Stimulated activated CD8-positive, alpha-beta memory T cell treated with anti-CD3 and anti-CD28 coated beads, Interleukin-15, amount 100 ng/mL, for 48 hours (primary cell): ENCODE data around the gene TRIM71.
"Not testable (repeated sequence)": the region's sequence is repeated elsewhere in the genome, so short reads cannot be mapped to it uniquely, and the experiment has no call there.

ENCODE experiments used
- DNase-seq, 2 donors: peaks; one replicate each; pipeline ENCODE4 v3.0.0-alpha.2; 2020; ENCODE audit warnings: low read depth in 2 of 2

The TRIM71 gene

GRCh38 chr3:32819551-32820348 is 2.0 kb downstream of the TRIM71 start:
- no peak for DNase-seq

GRCh38 chr3:32820430-32820829 is 2.6 kb downstream of the TRIM71 start:
- no peak for DNase-seq

GRCh38 chr3:32820971-32821685 is 3.3 kb downstream of the TRIM71 start:
- no peak for DNase-seq

- DNase-seq = no peak
Observed at GRCh38 chr3:32821686-32822296, 4.0 kb downstream of the TRIM71 start.

- no peak for DNase-seq
Observed at GRCh38 chr3:32822609-32823498, 5.1 kb downstream of the TRIM71 start.

GRCh38 chr3:32823641-32824184 is 5.9 kb downstream of the TRIM71 start:
- DNase-seq = not testable (repeated sequence)

GRCh38 chr3:32825601-32826375 is 8.0 kb downstream of the TRIM71 start:
- DNase-seq = no peak

GRCh38 chr3:32831062-32831461 is 13.3 kb downstream of the TRIM71 start:
- DNase-seq = no peak

- DNase-seq = no peak
Observed at GRCh38 chr3:32831791-32832190, 14.0 kb downstream of the TRIM71 start.

GRCh38 chr3:32832193-32832592 is 14.4 kb downstream of the TRIM71 start:
- DNase-seq = no peak

GRCh38 chr3:32835049-32835371 is 17.2 kb downstream of the TRIM71 start:
- DNase-seq = no peak

- DNase-seq = no peak
Observed at GRCh38 chr3:32835961-32836360, 18.2 kb downstream of the TRIM71 start.

- DNase-seq = no peak
Observed at GRCh38 chr3:32836601-32837000, 18.8 kb downstream of the TRIM71 start.

GRCh38 chr3:32837366-32837765 is 19.6 kb downstream of the TRIM71 start:
- DNase-seq = no peak

GRCh38 chr3:32837789-32838188 is 20.0 kb downstream of the TRIM71 start:
- no peak for DNase-seq

GRCh38 chr3:32839714-32840085 is 21.9 kb downstream of the TRIM71 start:
- no peak for DNase-seq

- no peak for DNase-seq
Observed at GRCh38 chr3:32840086-32840841, 22.5 kb downstream of the TRIM71 start.

GRCh38 chr3:32841341-32841740 is 23.5 kb downstream of the TRIM71 start:
- DNase-seq = no peak

- no peak for DNase-seq
Observed at GRCh38 chr3:32841867-32842470, 24.2 kb downstream of the TRIM71 start.

GRCh38 chr3:32842531-32842931 is 24.7 kb downstream of the TRIM71 start:
- DNase-seq = no peak
